Choroid plexus epithelial cell (primary cell): ENCODE data around the gene EHMT1.
"Not testable (repeated sequence)": the region's sequence is repeated elsewhere in the genome, so short reads cannot be mapped to it uniquely, and the experiment has no call there.

ENCODE experiments used
- DNase-seq: peaks from one replicate; pipeline ENCODE4 v3.0.0-alpha.2; 2010; ENCODE audit warnings: low read depth
- H3K4me3 ChIP-seq: 2 replicates; pipeline ENCODE4 v1.5.1; 2011; ENCODE audit warnings: low read depth, mild to moderate bottlenecking, control low read depth, low read length, moderate library complexity
- CTCF ChIP-seq: conservative IDR thresholded peaks from 2 replicates; pipeline ENCODE4 v1.5.1; 2011; ENCODE audit warnings: low read depth, mild to moderate bottlenecking, control low read depth, inconsistent platforms, low read length, moderate library complexity

EHMT1 gene

DNA sequence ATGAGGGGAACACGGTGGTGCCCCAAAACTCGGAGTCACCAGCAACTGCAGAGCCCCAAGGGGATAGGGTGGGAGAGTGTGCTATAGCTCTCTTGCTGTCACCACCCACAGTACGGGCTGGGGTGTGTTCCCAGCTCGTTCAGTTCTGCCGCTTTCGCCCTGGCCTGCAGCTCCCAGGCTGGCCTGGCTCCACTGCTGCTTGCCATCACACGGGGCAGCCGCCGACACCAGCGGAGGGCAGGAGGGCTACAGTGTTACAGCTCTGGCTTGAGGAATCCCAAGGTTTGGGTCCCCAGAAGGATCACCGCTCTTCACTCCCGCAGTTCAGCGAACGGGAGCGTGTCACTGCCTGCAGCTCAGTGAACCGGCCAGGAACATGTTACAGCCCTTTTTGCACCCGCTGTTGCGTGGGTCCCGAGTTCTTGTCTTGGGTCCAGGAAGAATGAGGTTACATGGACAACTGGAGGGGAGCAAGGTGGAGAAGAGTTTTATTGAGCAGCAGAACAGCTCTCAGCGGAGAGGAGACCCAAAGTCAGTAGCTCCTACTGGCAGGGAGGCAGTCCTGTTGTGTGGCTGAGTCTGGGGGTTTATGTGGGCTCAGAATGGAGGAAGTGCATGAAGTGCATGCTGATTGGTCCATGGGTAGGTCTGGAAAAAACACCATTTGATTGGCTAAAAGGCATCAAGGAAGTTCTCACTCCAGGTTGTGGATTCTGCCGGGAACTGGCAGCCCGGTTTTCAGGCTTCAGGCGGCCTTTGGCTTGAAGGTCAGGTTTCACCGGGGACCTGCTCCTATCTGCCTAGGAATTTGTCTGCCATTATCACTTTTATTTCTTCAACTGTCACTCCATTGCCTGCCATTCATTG lies 113.4 kb downstream of the EHMT1 start:
- DNase-seq: no peak

DNA sequence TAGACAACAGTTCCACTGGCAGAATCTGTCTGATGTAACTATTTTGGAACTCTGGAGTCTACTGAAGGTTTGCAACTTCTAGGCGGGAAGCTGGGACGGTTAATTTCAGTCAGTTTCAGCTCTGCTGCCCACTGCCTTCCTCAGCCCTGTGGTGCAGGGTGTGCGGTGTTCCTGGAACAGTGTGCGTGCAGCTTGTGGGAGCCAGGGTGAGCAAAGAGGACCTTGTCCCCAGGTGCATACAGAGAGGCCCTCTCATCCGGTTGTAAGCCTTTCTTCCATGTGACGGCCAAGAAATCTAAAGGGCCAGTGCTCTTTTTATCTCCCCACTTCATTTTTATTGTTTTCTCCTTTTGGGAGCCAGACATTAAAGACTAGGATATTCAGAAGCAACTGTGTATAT lies 114.6 kb downstream of the EHMT1 start:
- TF ChIP-seq CTCF: no peak

More for the DNA sequence above, 113.4 kb downstream of the EHMT1 start:
- no peak overlapping the region for H3K4me3 ChIP-seq
- no peak for TF ChIP-seq CTCF

GRCh38 chr9:137734181-137734580 lies 115.4 kb downstream of the EHMT1 start:
- no peak overlapping the region for H3K4me3 ChIP-seq
- no peak for TF ChIP-seq CTCF
- no peak for DNase-seq

More for the DNA sequence above, 114.6 kb downstream of the EHMT1 start:
- no peak overlapping the region for H3K4me3 ChIP-seq
- DNase-seq: no peak

- not testable (repeated sequence) for H3K4me3 ChIP-seq, DNase-seq
Measured at GRCh38 chr9:137738182-137738696, 119.4 kb downstream of the EHMT1 start.

DNA sequence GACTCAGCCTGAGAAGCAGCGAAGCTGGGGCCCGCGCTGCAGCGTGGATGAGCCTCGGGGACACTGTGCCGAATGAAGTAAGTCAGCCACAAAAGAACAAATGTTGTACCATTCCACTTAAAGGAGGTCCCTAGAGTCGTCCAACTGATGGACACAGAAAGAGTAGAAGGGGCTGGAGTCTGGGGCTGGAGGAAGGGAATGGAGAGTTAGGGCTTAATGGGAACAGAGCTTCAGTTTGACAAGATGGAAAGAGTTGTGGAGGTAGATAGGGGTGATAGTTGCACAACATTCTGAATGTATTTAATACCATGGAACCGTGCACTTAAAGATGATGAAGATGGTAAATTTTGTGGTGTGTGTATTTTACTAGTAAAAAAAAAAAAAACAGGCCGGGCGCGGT lies 119.9 kb downstream of the EHMT1 start:
- no peak for DNase-seq
- no peak for TF ChIP-seq CTCF
- no peak overlapping the region for H3K4me3 ChIP-seq

DNA sequence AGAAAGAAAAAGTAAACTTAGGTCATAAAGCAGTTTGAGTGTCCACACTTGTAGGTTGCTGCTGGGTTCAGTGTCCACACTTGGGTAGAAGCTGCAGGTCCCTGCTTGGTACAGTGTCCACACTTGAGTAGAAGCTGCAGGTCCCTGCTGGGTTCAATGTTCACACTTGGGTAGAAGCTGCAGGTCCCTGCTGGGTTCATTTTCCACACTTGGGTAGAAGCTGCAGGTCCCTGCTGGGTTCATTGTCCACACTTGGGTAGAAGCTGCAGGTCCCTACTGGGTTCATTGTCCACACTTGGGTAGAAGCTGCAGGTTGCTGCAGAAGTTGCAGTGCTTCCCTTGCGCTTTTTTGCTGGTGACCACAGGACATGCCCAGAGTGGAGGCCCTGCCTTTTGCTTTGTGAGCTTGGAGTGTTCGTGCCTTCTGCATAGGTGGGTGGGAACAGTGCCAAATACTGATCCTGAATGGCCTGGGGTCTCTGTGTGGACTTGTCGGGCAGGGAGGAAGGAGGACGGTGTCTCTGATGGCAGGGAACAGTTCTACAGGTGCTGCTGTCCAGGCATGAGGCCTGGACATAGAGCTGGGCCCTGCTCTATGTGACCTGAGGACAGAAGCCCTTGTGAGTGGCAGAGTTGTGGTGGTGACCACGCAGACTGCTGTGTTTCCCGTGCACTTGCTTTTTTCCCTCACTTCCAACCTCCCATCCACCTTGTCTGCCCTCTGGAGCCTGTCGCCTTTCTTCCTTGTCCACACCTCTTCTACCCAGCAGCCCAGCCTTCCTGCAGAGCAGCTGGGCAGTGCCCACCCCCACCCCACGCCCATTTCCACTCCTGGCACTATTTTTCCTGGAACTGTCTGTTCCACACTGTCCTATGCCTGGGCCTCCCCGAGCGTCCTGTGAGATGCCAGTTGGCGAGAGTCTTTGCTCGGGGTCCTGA lies 120.8 kb downstream of the EHMT1 start:
- DNase-seq: no peak
- no peak for TF ChIP-seq CTCF
- H3K4me3 ChIP-seq: no peak overlapping the region

GRCh38 chr9:137740312-137740711 lies 121.5 kb downstream of the EHMT1 start:
- peak; percentile 89 for DNase-seq
- H3K4me3 ChIP-seq: no peak overlapping the region
- peak; percentile 35 for TF ChIP-seq CTCF
